Osteoblast (primary cell): ENCODE measurements around the gene RPL3. TPM values are rescaled to one million over a fixed set of nuclear protein-coding genes. Genes with fewer than 3 reads are reported as not detected.

Experiments
- DNase-seq: peaks from one replicate; pipeline ENCODE4 v3.0.0; 2011; ENCODE audit warnings: low spot score, mixed read lengths; ENCODE audit not compliant: insufficient read length; ENCODE audit errors: missing footprints
- H2AFZ ChIP-seq: 2 replicates; pipeline ENCODE4 v1.6.0; 2011; ENCODE audit warnings: mild to moderate bottlenecking, low read length
- H3K27ac ChIP-seq: 2 replicates; pipeline ENCODE4 v1.5.1; 2011; ENCODE audit warnings: mild to moderate bottlenecking, low read depth, low read length, moderate library complexity
- H3K27me3 ChIP-seq: 2 replicates; pipeline ENCODE4 v1.6.0; 2012; ENCODE audit warnings: mild to moderate bottlenecking, control low read depth, inconsistent platforms, low read length, moderate library complexity; ENCODE audit not compliant: insufficient read depth
- H3K36me3 ChIP-seq: 2 replicates; pipeline ENCODE4 v1.5.1; 2011; ENCODE audit warnings: mild to moderate bottlenecking, low read length, control low read depth, moderate library complexity; ENCODE audit not compliant: insufficient read depth
- H3K4me1 ChIP-seq: 2 replicates; pipeline ENCODE4 v1.5.1; 2011; ENCODE audit warnings: mild to moderate bottlenecking, low read length, control low read depth, moderate library complexity; ENCODE audit not compliant: insufficient read depth
- H3K4me2 ChIP-seq: 2 replicates; pipeline ENCODE4 v1.6.0; 2011; ENCODE audit warnings: mild to moderate bottlenecking, low read length; ENCODE audit not compliant: insufficient read depth
- H3K4me3 ChIP-seq: fragments of 200-600 bp; sonication (generic); 3 replicates; pipeline ENCODE4 v1.5.1; 2012; ENCODE audit warnings: mild to moderate bottlenecking, low read length, inconsistent platforms; ENCODE audit not compliant: insufficient read depth
- H3K79me2 ChIP-seq: 2 replicates; pipeline ENCODE4 v1.6.0; 2012; ENCODE audit warnings: mild to moderate bottlenecking, low read length, control low read depth, inconsistent platforms; ENCODE audit not compliant: insufficient read depth
- H3K9me3 ChIP-seq: 2 replicates; pipeline ENCODE4 v1.5.1; 2011; ENCODE audit warnings: low read depth, low read length, control low read depth
- H4K20me1 ChIP-seq: 2 replicates; pipeline ENCODE4 v1.6.0; 2012; ENCODE audit warnings: mild to moderate bottlenecking, low read length, control low read depth; ENCODE audit not compliant: insufficient read depth
- CTCF ChIP-seq: IDR thresholded peaks from 2 replicates; pipeline ENCODE4 v1.5.1; 2011; ENCODE audit warnings: mild to moderate bottlenecking, low read depth, low read length, moderate library complexity; ENCODE audit errors: extremely low read depth
- total RNA-seq: library from RNA; depleted of rRNA; stranded (reverse); fragments of >200 nt; gene quantifications from 2 replicates; pipeline ENCODE4 v1.2.3, GENCODE V29; 2012

RPL3 gene
- total RNA-seq, 1 donor, result 2,119 TPM

- Histone ChIP-seq H4K20me1 (no peaks in the 10 kb centered on the region), H3K27me3 (no peaks in the 10 kb centered on the region), H3K79me2 (no peaks in the 10 kb centered on the region), H3K4me2 (no peak overlapping the region), H3K4me1 (peaks cover 4% of the 10 kb centered on the region), H3K4me3 (no peak overlapping the region), H3K36me3 (no peaks in the 10 kb centered on the region), H3K27ac (no peak overlapping the region), H3K9me3 (no peaks in the 10 kb centered on the region), H2AFZ (no peak overlapping the region)
- TF ChIP-seq CTCF, result no peak
- DNase-seq, result peak; percentile 82
Observed at GRCh38 chr22:39362271-39362670, 42.8 kb upstream of the RPL3 start.

GRCh38 chr22:39361496-39361895, 42.1 kb upstream of the RPL3 start:
- TF ChIP-seq CTCF, result no peak
- H2AFZ ChIP-seq, result no peak overlapping the region
- no peaks in the 10 kb centered on the region for H3K79me2 ChIP-seq
- peaks cover 4% of the 10 kb centered on the region for H3K4me1 ChIP-seq
- H3K27ac ChIP-seq, result no peak overlapping the region
- no peaks in the 10 kb centered on the region for H3K27me3 ChIP-seq
- H3K4me2 ChIP-seq, result no peak overlapping the region
- no peak overlapping the region for H3K4me3 ChIP-seq
- DNase-seq, result peak; percentile 46
- no peaks in the 10 kb centered on the region for H3K9me3 ChIP-seq
- no peaks in the 10 kb centered on the region for H4K20me1 ChIP-seq
- no peaks in the 10 kb centered on the region for H3K36me3 ChIP-seq

- H2AFZ ChIP-seq, result no peak overlapping the region
Observed at GRCh38 chr22:39360674-39361413, 41.4 kb upstream of the RPL3 start.

GRCh38 chr22:39360242-39360641, 40.8 kb upstream of the RPL3 start:
- H3K4me1 ChIP-seq, result peaks cover 4% of the 10 kb centered on the region

More at GRCh38 chr22:39360674-39361413, 41.4 kb upstream of the RPL3 start:
- H3K4me2 ChIP-seq, result no peak overlapping the region
- H3K4me3 ChIP-seq, result no peak overlapping the region
- no peak for TF ChIP-seq CTCF
- no peaks in the 10 kb centered on the region for H3K27me3 ChIP-seq
- peak; percentile 64 for DNase-seq
- no peaks in the 10 kb centered on the region for H3K79me2 ChIP-seq
- H3K9me3 ChIP-seq, result no peaks in the 10 kb centered on the region
- H3K4me1 ChIP-seq, result peaks cover 4% of the 10 kb centered on the region
- no peaks in the 10 kb centered on the region for H3K36me3 ChIP-seq
- H3K27ac ChIP-seq, result no peak overlapping the region
- H4K20me1 ChIP-seq, result no peaks in the 10 kb centered on the region

More at GRCh38 chr22:39360242-39360641, 40.8 kb upstream of the RPL3 start:
- Histone ChIP-seq H3K36me3 (no peaks in the 10 kb centered on the region), H3K4me2 (no peak overlapping the region), H4K20me1 (no peaks in the 10 kb centered on the region), H3K79me2 (no peaks in the 10 kb centered on the region), H3K4me3 (no peak overlapping the region), H3K27ac (no peak overlapping the region), H2AFZ (no peak overlapping the region), H3K27me3 (no peaks in the 10 kb centered on the region), H3K9me3 (no peaks in the 10 kb centered on the region)
- no peak for TF ChIP-seq CTCF
- DNase-seq, result peak; percentile 69
